Kidney (tissue), 14 donors: ENCODE data around the gene CWC15. TPM values are rescaled to one million over a fixed set of nuclear protein-coding genes. Genes with fewer than 3 reads are reported as not detected.
A peak's percentile ranks its signal among the peaks of the same experiment; 100 is the strongest.

Experiments used
- DNase-seq, 5 donors: peaks; one replicate each; pipeline ENCODE4 v3.0.0-alpha.2; 2013 to 2020
- FAIRE-seq: peaks from 2 replicates; lab custom pipeline; 2012; peaks lifted over from hg19 to GRCh38; lab: Jason Lieb, UNC
- H3K27ac ChIP-seq, 2 donors: one replicate each; pipeline ENCODE4 v1.7.0; 2013; ENCODE audit warnings: low read depth in 2 of 2, low read length in 2 of 2, inconsistent platforms in 1 of 2
- H3K27me3 ChIP-seq: one replicate; pipeline ENCODE4 v1.7.1; 2013; ENCODE audit warnings: low read length, inconsistent platforms; ENCODE audit not compliant: control insufficient read depth, insufficient read depth
- H3K36me3 ChIP-seq, 3 donors: one replicate each; pipeline versions ENCODE4 v1.7.0 to v1.7.1; 2013; ENCODE audit warnings: low read length in 3 of 3, control low read depth in 1 of 3, inconsistent platforms in 1 of 3; ENCODE audit not compliant: insufficient read depth in 3 of 3, control insufficient read depth in 2 of 3
- H3K4me1 ChIP-seq, 3 donors: one replicate each; pipeline versions ENCODE4 v1.7.0 to v1.7.1; 2013; ENCODE audit warnings: low read length in 3 of 3, inconsistent platforms in 1 of 3, low read depth in 1 of 3; ENCODE audit not compliant: control insufficient read depth in 2 of 3, insufficient read depth in 2 of 3
- H3K4me3 ChIP-seq, 3 donors: one replicate each; pipeline versions ENCODE4 v1.7.0 to v1.8.1; 2013; ENCODE audit warnings: low read length in 3 of 3, control low read depth in 1 of 3, inconsistent platforms in 1 of 3
- H3K9ac ChIP-seq, 3 donors: one replicate each; pipeline versions ENCODE4 v1.7.0 to v1.7.1; 2013; ENCODE audit warnings: low read length in 3 of 3, control low read depth in 1 of 3, inconsistent platforms in 1 of 3
- H3K9me3 ChIP-seq, 3 donors: one replicate each; pipeline versions ENCODE4 v1.7.0 to v1.7.1; 2013; ENCODE audit warnings: low read length in 3 of 3, control low read depth in 1 of 3, inconsistent platforms in 1 of 3; ENCODE audit not compliant: control insufficient read depth in 2 of 3, insufficient read depth in 1 of 3
- intact Hi-C: fragments of 100-400 bp; cut with DNase I; formaldehyde crosslinking; loops from one replicate; pipeline ENCODE4 v1.11.1; 2022
- polyA plus RNA-seq: library from polyadenylated mRNA; stranded (reverse); fragments of 350-450 nt; fragmentation: Illumina TruSeq; extraction: RNeasy Lipid Tissue Mini Kit (QIAGEN cat#74804); gene quantifications from one replicate; pipeline ENCODE4 v1.2.3, GENCODE V29; 2014; ENCODE audit warnings: low read depth, low replicate concordance; ENCODE audit not compliant: insufficient read depth
- total RNA-seq: library from RNA; stranded (reverse); fragmentation: NEBNext Ultra II Directional; extraction: Animal tissue kit (Norgen Biotek cat#: 25700); gene quantifications from one replicate; pipeline ENCODE4 v1.2.1, GENCODE V29; 2021
- TF ChIP-seq, protein P1 (sequence below): IDR thresholded peaks from 3 replicates; pipeline ENCODE4 v1.5.1; 2012; ENCODE audit warnings: mild to moderate bottlenecking, moderate library complexity, borderline replicate concordance; ENCODE audit not compliant: insufficient read depth; ENCODE audit errors: extremely low read depth
- donor health status: control.
- donor health status: control.
- donor health status: control.
- donor health status: control.
- donor health status: control.
- donor health status: DM: yes; HTN: yes; CAD: no.
- donor health status: Normal renal cell carcinoma (clear cell type).

The CWC15 gene
- total and polyA plus RNA-seq, 2 donors from 2014 or later = 61.7 to 87.5 TPM

DNA sequence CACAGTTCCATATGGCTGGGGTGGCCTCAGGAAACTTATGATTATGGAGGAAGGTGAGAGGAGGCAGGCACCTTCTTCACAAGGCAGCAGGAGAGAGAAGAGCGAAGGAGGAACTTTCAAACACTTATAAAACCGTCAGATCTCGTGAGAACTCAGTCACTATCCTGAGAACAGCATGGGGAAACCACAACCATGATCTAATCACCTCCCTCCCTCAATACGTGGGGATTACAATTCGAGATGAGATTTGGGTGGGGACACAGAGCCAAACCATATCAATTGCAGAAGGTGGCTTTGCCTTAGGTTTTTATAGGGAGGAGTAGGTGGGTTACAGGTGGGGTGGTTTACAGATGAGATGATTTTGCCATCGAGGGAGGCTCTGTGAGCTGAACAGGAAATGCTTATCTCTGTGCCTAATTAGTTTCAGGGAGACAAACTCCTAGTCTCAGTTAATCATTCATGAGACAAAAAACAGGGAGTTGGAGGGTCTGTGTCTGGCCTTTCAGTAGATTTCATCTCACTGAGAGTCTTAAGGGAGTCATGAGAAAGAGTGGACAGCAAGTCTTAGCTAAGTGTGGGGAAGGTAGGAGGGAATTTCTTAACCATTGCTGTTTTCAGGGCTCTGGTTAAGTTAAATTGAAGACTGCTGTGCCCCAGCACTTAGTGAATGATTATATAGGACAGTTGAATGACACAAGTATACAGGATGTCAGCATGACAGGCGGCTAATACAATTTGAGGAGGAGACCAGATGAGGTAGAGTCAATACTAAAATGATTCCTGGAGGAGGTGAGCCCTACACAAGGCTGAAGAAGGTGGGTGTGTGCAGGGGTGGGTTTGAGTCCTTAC is 47.7 kb downstream of the CWC15 start:
- DNase-seq (peak in 2 of 5 donors; percentile 21 to 33), FAIRE-seq (no peak)
- TF ChIP-seq, protein P1, sequence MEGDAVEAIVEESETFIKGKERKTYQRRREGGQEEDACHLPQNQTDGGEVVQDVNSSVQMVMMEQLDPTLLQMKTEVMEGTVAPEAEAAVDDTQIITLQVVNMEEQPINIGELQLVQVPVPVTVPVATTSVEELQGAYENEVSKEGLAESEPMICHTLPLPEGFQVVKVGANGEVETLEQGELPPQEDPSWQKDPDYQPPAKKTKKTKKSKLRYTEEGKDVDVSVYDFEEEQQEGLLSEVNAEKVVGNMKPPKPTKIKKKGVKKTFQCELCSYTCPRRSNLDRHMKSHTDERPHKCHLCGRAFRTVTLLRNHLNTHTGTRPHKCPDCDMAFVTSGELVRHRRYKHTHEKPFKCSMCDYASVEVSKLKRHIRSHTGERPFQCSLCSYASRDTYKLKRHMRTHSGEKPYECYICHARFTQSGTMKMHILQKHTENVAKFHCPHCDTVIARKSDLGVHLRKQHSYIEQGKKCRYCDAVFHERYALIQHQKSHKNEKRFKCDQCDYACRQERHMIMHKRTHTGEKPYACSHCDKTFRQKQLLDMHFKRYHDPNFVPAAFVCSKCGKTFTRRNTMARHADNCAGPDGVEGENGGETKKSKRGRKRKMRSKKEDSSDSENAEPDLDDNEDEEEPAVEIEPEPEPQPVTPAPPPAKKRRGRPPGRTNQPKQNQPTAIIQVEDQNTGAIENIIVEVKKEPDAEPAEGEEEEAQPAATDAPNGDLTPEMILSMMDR = no peak
- peak overlapping the region; percentile 3 to 82 for H3K27ac ChIP-seq
- no peak overlapping the region for H3K9ac ChIP-seq
- no peak overlapping the region for H3K4me3 ChIP-seq
- H3K36me3 ChIP-seq = no peaks in the 10 kb centered on the region
- peaks cover 13 to 28% (median 26%) of the 10 kb centered on the region in 3 donors for H3K4me1 ChIP-seq
- no peaks in the 10 kb centered on the region for H3K27me3 ChIP-seq
- intact Hi-C loops = no loop called here
- no peaks in the 10 kb centered on the region for H3K9me3 ChIP-seq

DNA sequence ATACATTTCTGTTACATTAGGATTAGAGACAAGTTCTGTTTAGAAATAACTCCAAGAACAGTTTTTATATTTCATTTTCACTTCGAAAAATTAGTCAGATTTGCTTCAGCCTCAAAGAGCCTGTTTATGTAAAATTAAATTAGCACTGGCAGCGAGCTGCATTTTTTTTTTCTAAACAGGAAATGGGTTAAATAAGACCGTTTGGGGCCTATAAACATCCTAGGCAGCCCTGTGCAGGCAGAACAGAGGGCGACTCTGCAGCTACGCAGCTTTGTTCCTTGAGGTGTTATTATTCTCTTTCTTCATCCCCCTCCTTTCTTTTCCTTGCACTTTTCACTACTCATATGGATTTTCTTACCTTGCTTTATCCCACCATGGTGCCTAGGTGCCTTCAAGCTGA is 48.7 kb downstream of the CWC15 start:
- intact Hi-C loops = no loop called here
- DNase-seq = no peak
- peaks cover 13 to 28% (median 26%) of the 10 kb centered on the region in 3 donors for H3K4me1 ChIP-seq

DNA sequence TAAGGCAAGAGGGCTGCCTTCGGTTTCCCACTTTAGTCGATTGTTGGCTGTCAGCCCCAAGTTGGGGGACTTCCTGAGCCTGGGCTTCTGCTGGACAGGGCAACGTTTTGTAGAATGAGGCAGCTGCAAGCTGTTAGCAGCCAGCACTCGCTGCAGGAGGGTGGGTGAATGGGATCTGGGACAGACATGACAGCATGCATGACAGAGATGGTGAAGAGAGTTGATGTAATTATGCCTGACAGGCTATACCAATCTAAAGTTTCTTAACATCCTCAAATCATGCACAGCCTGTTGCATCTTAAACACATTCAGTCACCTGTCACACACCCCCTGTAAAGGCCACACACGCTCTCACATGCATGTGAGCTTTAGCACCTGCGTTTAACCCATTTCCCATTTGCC is 49.2 kb downstream of the CWC15 start:
- intact Hi-C loops = no loop called here
- H3K27me3 ChIP-seq = no peaks in the 10 kb centered on the region
- no peak overlapping the region for H3K9ac ChIP-seq
- FAIRE-seq (no peak), DNase-seq (no peak)
- H3K27ac ChIP-seq = no peak overlapping the region
- no peaks in the 10 kb centered on the region for H3K36me3 ChIP-seq
- peaks cover 13 to 25% (median 24%) of the 10 kb centered on the region in 3 donors for H3K4me1 ChIP-seq
- H3K4me3 ChIP-seq = no peak overlapping the region
- TF ChIP-seq, protein P1 = no peak
- no peaks in the 10 kb centered on the region for H3K9me3 ChIP-seq

More for the DNA sequence above, 48.7 kb downstream of the CWC15 start:
- H3K36me3 ChIP-seq = no peaks in the 10 kb centered on the region
- no peak overlapping the region for H3K4me3 ChIP-seq
- no peak overlapping the region for H3K9ac ChIP-seq
- no peak for FAIRE-seq
- TF ChIP-seq, protein P1 = no peak
- no peaks in the 10 kb centered on the region for H3K27me3 ChIP-seq
- no peaks in the 10 kb centered on the region for H3K9me3 ChIP-seq
- H3K27ac ChIP-seq = peak overlapping the region in 1 of 2 donors; percentile 8
